ENCODE data around the gene TUBB4A. TPM values are rescaled to one million over a fixed set of nuclear protein-coding genes. Genes with fewer than 3 reads are reported as not detected.
A peak's percentile ranks its signal among the peaks of the same experiment; 100 is the strongest.
"Not testable (repeated sequence)": the region's sequence is repeated elsewhere in the genome, so short reads cannot be mapped to it uniquely, and the experiment has no call there.

Gene TUBB4A
- total and polyA plus RNA-seq, 8 donors, result 0.76 to 3.9 (median 0.89) TPM; not detected in 3

DNA sequence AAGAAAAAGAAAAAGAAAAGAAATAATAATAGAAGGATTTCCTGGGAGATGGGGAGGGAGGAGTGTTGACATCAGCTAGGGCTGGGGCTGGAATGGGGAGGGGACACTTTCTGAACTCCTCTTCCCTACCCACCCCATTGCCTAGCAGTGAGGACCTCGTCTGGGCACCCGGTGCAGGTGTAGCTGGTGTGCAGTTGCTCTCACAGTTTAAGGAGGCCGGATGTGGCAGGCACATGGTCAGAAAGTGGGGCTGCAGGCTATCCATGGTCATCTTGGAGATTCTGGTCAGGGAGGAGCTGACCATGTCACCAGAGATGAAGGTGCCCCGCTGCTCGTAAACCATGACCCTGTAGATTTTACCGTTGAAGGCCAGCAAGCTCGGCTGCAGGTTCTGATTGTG, 8.5 kb upstream of the TUBB4A start:
- intact Hi-C loops (cut with DNase I; ENCODE audit: low total_unique reads), result loop anchor here (10.0 kb wide), 1 partner anchor 124 kb away; no protein-coding TSS in a partner anchor
- Histone ChIP-seq H3K27ac (no peak overlapping the region), H3K4me1 (peaks cover 0 to 9% (median 0%) of the 10 kb centered on the region in 4 donors), H3K4me3 (no peak overlapping the region), H3K9me3 (no peaks in the 10 kb centered on the region), H3K36me3 (no peaks in the 10 kb centered on the region), H3K27me3 (no peaks in the 10 kb centered on the region)
- 77 to 91% (median 89%) methylated on average over 6 to 7 of the region's 7 CpGs for WGBS, 5 donors
- no peak for DNase-seq
- TF ChIP-seq, protein P1, sequence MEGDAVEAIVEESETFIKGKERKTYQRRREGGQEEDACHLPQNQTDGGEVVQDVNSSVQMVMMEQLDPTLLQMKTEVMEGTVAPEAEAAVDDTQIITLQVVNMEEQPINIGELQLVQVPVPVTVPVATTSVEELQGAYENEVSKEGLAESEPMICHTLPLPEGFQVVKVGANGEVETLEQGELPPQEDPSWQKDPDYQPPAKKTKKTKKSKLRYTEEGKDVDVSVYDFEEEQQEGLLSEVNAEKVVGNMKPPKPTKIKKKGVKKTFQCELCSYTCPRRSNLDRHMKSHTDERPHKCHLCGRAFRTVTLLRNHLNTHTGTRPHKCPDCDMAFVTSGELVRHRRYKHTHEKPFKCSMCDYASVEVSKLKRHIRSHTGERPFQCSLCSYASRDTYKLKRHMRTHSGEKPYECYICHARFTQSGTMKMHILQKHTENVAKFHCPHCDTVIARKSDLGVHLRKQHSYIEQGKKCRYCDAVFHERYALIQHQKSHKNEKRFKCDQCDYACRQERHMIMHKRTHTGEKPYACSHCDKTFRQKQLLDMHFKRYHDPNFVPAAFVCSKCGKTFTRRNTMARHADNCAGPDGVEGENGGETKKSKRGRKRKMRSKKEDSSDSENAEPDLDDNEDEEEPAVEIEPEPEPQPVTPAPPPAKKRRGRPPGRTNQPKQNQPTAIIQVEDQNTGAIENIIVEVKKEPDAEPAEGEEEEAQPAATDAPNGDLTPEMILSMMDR (IDR thresholded peaks at IDR 0.05), result no peak
- TF ChIP-seq POLR2A (IDR thresholded peaks at IDR 0.05) (no peak), POLR2AphosphoS5 (IDR thresholded peaks at IDR 0.05) (no peak), EP300 (IDR thresholded peaks at IDR 0.05) (no peak)

DNA sequence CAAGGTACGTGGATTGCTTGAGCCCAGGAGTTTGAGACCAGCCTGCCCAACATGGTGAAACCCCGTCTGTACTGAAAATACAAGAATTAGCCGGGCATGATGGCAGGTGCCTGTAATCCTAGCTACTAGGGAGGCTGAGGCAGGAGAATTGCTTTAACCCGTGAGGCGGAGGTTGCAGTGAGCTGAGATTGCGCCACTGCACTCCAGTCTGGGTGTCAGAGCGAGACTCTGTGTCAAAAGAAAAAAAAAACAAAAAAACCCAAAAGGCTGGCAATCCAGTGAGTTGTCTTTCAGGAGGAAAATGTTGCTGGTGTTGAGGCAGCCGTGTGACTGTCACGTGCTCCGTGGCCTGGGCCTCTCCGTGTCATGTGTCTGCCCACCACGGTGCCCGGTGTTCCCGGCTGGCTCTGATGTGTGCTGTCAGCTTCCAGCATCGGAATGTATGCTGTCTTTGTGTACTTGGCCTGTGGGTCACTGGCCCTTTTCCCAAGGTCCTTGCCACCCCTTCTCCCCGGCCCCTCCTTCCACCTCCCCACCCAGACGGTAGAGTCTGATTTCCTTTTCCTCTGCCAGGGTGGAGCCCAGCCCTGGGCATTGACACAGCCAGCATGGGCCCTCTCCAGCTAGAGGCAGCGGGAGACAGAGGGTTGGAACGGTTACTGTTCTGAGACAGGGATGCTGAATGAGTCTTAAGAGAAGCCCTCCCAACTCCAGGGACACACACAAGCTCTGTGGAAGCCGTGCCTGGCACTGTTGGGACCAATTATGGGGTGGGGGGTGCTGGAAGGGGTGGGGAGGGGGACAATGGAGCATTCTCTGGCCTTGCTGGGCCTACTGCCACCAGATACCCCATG, 7.2 kb upstream of the TUBB4A start:
- no peak for TF ChIP-seq EP300 (IDR thresholded peaks at IDR 0.05)
- no peak for TF ChIP-seq POLR2AphosphoS5 (IDR thresholded peaks at IDR 0.05)
- TF ChIP-seq POLR2A (IDR thresholded peaks at IDR 0.05), result no peak
- TF ChIP-seq, protein P1 (IDR thresholded peaks at IDR 0.05), result no peak
- 45 to 60% (median 53%) methylated on average over 20 of the region's 20 CpGs for WGBS, 5 donors
- intact Hi-C loops (cut with DNase I; ENCODE audit: low total_unique reads), result no loop called here
- Histone ChIP-seq H3K36me3 (no peaks in the 10 kb centered on the region), H3K9me3 (no peaks in the 10 kb centered on the region), H3K27me3 (peaks cover 0 to 4% (median 0%) of the 10 kb centered on the region in 3 donors), H3K27ac (peak overlapping the region in 1 of 5 donors; percentile 22), H3K4me1 (peaks cover 0 to 9% (median 0%) of the 10 kb centered on the region in 4 donors), H3K4me3 (no peak overlapping the region)
- DNase-seq, result peak; percentile 41 to 63

DNA sequence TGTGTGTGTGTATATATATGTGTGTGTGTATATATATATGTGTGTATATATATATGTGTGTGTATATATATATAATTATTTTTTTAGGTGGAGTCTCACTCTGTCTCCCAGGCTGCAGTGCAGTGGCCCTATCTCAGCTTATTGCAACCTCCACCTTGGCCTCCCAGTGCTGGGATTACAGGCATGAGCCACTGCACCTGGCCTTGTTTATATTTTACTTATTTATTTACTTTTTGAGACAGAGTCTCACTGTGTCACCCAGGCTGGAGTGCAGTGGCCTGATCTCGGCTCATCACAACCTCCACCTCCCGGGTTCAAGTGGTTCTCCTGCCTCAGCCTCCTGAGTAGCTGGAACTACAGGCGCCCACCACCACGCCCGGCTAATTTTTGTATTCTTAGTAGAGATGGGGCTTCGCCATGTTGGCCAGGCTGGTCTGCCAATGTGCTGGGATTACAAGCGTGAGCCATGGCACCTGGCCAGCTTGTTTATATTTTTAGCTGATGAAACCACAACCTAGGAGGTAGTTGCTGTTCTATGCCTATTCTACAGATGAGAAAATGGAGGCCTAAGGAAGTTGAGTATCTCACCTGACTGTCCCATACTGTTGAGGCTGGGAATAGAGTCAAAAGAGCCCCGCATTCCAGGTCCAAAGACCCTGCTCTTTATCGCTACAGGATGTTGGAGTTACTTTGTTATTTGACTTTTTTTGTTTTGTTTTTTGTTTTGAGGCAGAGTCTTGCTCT, 6.1 kb upstream of the TUBB4A start:
- H3K36me3 ChIP-seq; H3K4me3 ChIP-seq; intact Hi-C loops (cut with DNase I; ENCODE audit: low total_unique reads); H3K4me1 ChIP-seq; H3K9me3 ChIP-seq; DNase-seq; H3K27ac ChIP-seq: not testable (repeated sequence)
- peaks cover 0 to 15% (median 3%) of the 10 kb centered on the region in 3 donors for H3K27me3 ChIP-seq
- WGBS, 5 donors, result 84 to 89% (median 87%) methylated on average over 9 of the region's 9 CpGs

DNA sequence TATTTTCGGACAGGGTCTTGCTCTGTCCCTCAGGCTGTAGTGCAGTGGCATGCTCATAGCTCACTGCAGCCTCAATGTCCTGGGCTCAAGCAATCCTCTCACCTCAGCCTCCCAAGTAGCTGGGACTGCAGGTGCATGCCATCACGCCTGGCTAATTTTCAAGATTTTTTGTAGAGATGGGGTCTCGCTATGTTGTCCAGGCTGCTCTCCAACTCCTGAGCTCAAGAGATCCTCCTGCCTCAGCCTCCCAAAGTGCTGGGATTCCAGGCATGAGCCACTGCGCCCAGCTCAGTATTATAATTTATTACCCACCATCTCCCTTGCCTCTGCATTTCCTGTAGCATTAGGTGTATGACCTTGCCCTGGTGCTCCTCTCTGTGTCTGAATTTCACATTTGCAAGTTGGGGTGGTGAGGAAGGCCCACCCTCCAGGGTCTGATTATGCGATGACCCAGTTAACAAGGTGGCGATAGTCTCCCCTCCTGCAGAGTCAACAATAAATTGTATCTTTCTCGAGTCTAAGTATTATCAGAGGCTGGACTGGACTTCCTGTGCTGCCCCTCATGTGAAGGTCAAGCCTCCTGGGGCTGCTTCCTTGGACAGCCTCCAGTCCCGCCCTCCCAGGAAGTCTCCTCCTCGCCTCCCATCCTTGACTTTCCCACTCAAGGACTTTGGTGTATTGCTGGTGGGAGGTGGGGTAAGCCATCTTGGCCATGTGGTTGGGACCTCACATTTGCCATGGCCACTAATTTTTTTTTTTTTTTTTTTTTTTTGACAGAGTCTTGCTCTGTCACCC, 1.5 kb upstream of the TUBB4A start:
- Histone ChIP-seq H3K4me1 (peaks cover 9 to 13% (median 13%) of the 10 kb centered on the region in 4 donors), H3K9me3 (no peaks in the 10 kb centered on the region), H3K36me3 (no peaks in the 10 kb centered on the region), H3K27me3 (peaks cover 17 to 55% (median 27%) of the 10 kb centered on the region in 3 donors), H3K4me3 (no peak overlapping the region), H3K27ac (no peak overlapping the region)
- intact Hi-C loops (cut with DNase I; ENCODE audit: low total_unique reads), result no loop called here
- TF ChIP-seq, protein P1 (IDR thresholded peaks at IDR 0.05), result no peak
- no peak for TF ChIP-seq POLR2AphosphoS5 (IDR thresholded peaks at IDR 0.05)
- no peak for TF ChIP-seq POLR2A (IDR thresholded peaks at IDR 0.05)
- TF ChIP-seq EP300 (IDR thresholded peaks at IDR 0.05), result no peak
- WGBS, 5 donors, result 74 to 84% (median 75%) methylated on average over 6 to 9 of the region's 9 CpGs
- DNase-seq, result no peak
